GM12878 (cell line): ENCODE results near the gene ELN. TPM values are rescaled to one million over a fixed set of nuclear protein-coding genes. Genes with fewer than 3 reads are reported as not detected.

Experiments
- ATAC-seq: fragments of 200-7000 bp; cut with Tn5 transposase; 3 replicates; pipeline ENCODE4 v1.9.1; 2020; ENCODE audit warnings: mild to moderate bottlenecking, moderate library complexity
- BruUV-seq: library from RNA; stranded (reverse); fragments of 400-500 nt; replicated peaks from 2 replicates; lab custom pipeline; 2021; lab: Mats Ljungman, UMichigan
- CTCF ChIA-PET: fragments of 300-600 bp; sonication (Branson Sonifier 250); formaldehyde crosslinking; extraction: SDS; loops from one replicate; lab custom pipeline; 2021; ENCODE audit warnings: inconsistent platforms; lab: Yijun Ruan, JAX
- POLR2A ChIA-PET: fragments of 350-600 bp; formaldehyde crosslinking; extraction: SDS; loops from one replicate; lab custom pipeline; 2021; ENCODE audit warnings: inconsistent platforms; lab: Charles Lee
- RAD21 ChIA-PET: fragments of 300-600 bp; sonication (Branson Sonifier 250); formaldehyde crosslinking; loops from one replicate; lab custom pipeline; 2023; ENCODE audit warnings: antibody characterized with exemption; ENCODE audit not compliant: unreplicated experiment; lab: Charles Lee
- SMC1A ChIA-PET: fragments of 300-600 bp; sonication (Branson Sonifier 250); formaldehyde crosslinking; loops from one replicate; lab custom pipeline; 2023; ENCODE audit not compliant: unreplicated experiment, uncharacterized antibody; lab: Charles Lee
- DNase-seq: peaks from one replicate; pipeline ENCODE4 v3.0.0-alpha.2; 2011; ENCODE audit warnings: low read depth, low spot score
- FAIRE-seq: peaks from 3 replicates; lab custom pipeline; 2011; peaks lifted over from hg19 to GRCh38; lab: Jason Lieb, UNC
- H2AFZ ChIP-seq: 2 replicates; pipeline ENCODE4 v1.6.0; 2011; ENCODE audit warnings: low read depth, low read length, control low read depth; ENCODE audit not compliant: control insufficient read depth
- H3K27ac ChIP-seq: 2 replicates; pipeline ENCODE4 v1.5.1; 2011; ENCODE audit warnings: control low read depth; ENCODE audit not compliant: control insufficient read depth, insufficient read depth
- H3K27me3 ChIP-seq, 2 experiments: replicated peaks in 1 of 2; 2 replicates each; pipeline versions ENCODE4 v1.6.0 to v1.6.1; 2011; ENCODE audit warnings: low read length in 1 of 2; ENCODE audit not compliant: control insufficient read depth in 2 of 2, insufficient read depth in 2 of 2
- H3K36me3 ChIP-seq, 2 experiments: 2 replicates each; pipeline ENCODE4 v1.5.1; 2011; ENCODE audit warnings: low read length in 1 of 2; ENCODE audit not compliant: control insufficient read depth in 2 of 2, insufficient read depth in 2 of 2
- H3K4me1 ChIP-seq: 2 replicates; pipeline ENCODE4 v1.6.1; 2011; ENCODE audit warnings: mild to moderate bottlenecking, low read length, moderate library complexity, mixed read lengths; ENCODE audit not compliant: control insufficient read depth, insufficient read depth
- H3K4me2 ChIP-seq: 2 replicates; pipeline ENCODE4 v1.6.0; 2011; ENCODE audit warnings: control low read depth; ENCODE audit not compliant: control insufficient read depth, insufficient read depth
- H3K4me3 ChIP-seq: fragments of 200-600 bp; sonication (generic); 2 replicates; pipeline ENCODE4 v1.5.1; 2016
- H3K79me2 ChIP-seq: 2 replicates; pipeline ENCODE4 v1.6.0; 2011; ENCODE audit warnings: low read length; ENCODE audit not compliant: control insufficient read depth, insufficient read depth
- H3K9ac ChIP-seq: 2 replicates; pipeline ENCODE4 v1.8.0; 2011; ENCODE audit warnings: low read length, control low read depth, mixed read lengths; ENCODE audit not compliant: control insufficient read depth, insufficient read depth
- H3K9me3 ChIP-seq: replicated peaks from 3 replicates; pipeline ENCODE4 v1.5.1; 2011; ENCODE audit warnings: mild to moderate bottlenecking, low read length; ENCODE audit not compliant: control insufficient read depth, insufficient read depth
- H4K20me1 ChIP-seq: 2 replicates; pipeline ENCODE4 v1.6.0; 2011; ENCODE audit not compliant: control insufficient read depth, insufficient read depth
- BCL11A ChIP-seq: IDR thresholded peaks from 2 replicates; pipeline ENCODE4 v1.6.1; 2011; ENCODE audit warnings: low read depth, low read length
- DPF2 ChIP-seq: fragments of 450-650 bp; IDR thresholded peaks from 2 replicates; pipeline ENCODE4 v1.6.1; 2017; ENCODE audit warnings: mild to moderate bottlenecking
- HCFC1 ChIP-seq: fragments of 150-350 bp; IDR thresholded peaks from 2 replicates; pipeline ENCODE4 v1.6.1; 2014; ENCODE audit warnings: low read length
- POU2F2 ChIP-seq: IDR thresholded peaks from 3 replicates; pipeline ENCODE4 v1.6.1; 2011; ENCODE audit warnings: low read depth, mild to moderate bottlenecking, low read length, borderline replicate concordance
- SMAD1 ChIP-seq: fragments of 450-650 bp; IDR thresholded peaks from 2 replicates; pipeline ENCODE4 v1.6.1; 2018; ENCODE audit warnings: mild to moderate bottlenecking, low read depth; ENCODE audit not compliant: partially characterized antibody
- SMAD5 ChIP-seq: IDR thresholded peaks from 2 replicates; pipeline ENCODE4 v1.6.1; 2016; ENCODE audit warnings: antibody characterized with exemption, low read depth
- SRF ChIP-seq, 2 experiments: IDR thresholded peaks; 2 replicates each; pipeline ENCODE4 v1.6.1; 2011; ENCODE audit warnings: low read depth in 2 of 2, low read length in 2 of 2, mild to moderate bottlenecking in 1 of 2, moderate library complexity in 1 of 2
- STAT3 ChIP-seq: IDR thresholded peaks from 2 replicates; pipeline ENCODE4 v1.6.1; 2011; ENCODE audit warnings: low read depth, low read length, improper control_type of control experiment
- TCF3 ChIP-seq: IDR thresholded peaks from 2 replicates; pipeline ENCODE4 v1.6.1; 2012; ENCODE audit warnings: low read depth, mild to moderate bottlenecking, low read length, borderline replicate concordance; ENCODE audit not compliant: insufficient read depth
- ZNF217 ChIP-seq: fragments of 450-650 bp; IDR thresholded peaks from 2 replicates; pipeline ENCODE4 v1.6.1; 2017; ENCODE audit warnings: antibody characterized with exemption, mild to moderate bottlenecking
- ZNF24 ChIP-seq: fragments of 450-650 bp; IDR thresholded peaks from 2 replicates; pipeline ENCODE4 v1.6.1; 2017; ENCODE audit warnings: antibody characterized with exemption, mild to moderate bottlenecking
- ZSCAN29 ChIP-seq: fragments of 450-650 bp; IDR thresholded peaks from 2 replicates; pipeline ENCODE4 v1.6.1; 2017; ENCODE audit warnings: mild to moderate bottlenecking, moderate library complexity
- WGBS: methylation state at CpG from one replicate; pipeline ENCODE4 v1.1.6; 2016; ENCODE audit warnings: low lambda C conversion rate; ENCODE audit not compliant: insufficient replicate concordance, insufficient coverage; ENCODE audit errors: missing lambda C conversion rate; 5-methylcytosine and 5-hydroxymethylcytosine counted together
- in situ Hi-C: fragments of 300-500 bp; cut with MboI; formaldehyde crosslinking; loops from 9 replicates; pipeline ENCODE4 v1.14.3; 2018; ENCODE audit warnings: mixed read lengths
- intact Hi-C: fragments of 100-400 bp; cut with micrococcal nuclease; formaldehyde crosslinking; loops from one replicate; pipeline ENCODE4 v1.14.2; 2022; ENCODE audit not compliant: unreplicated experiment
- polyA plus RNA-seq, 11 experiments: library from polyadenylated mRNA; depleted of rRNA in 4 of 11; unstranded in 6 of 11; stranded (reverse) in 5 of 11; fragments of >200 nt; fragmentation: Nextera tagmentation in 4 of 11; fragmentation: Illumina TruSeq in 1 of 11; extraction: Ambion mirVana in 4 of 11; extraction: Trizol in 1 of 11; gene quantifications; 1 replicate in 1 of 11; 2 replicates in 10 of 11; pipeline versions ENCODE4 v1.2.1 to v1.2.3, GENCODE V29; 2011 to 2016; ENCODE audit warnings: inconsistent platforms in 2 of 11, missing spikeins in 2 of 11, low read depth in 1 of 11
- total RNA-seq, 4 experiments: library from RNA; depleted of rRNA in 3 of 4; stranded (reverse); fragments of >200 nt in 3 of 4; fragmentation: Illumina TruSeq in 1 of 4; extraction: Trizol in 1 of 4; gene quantifications; 2 replicates each; pipeline versions ENCODE4 v1.2.1 to v1.2.3, GENCODE V29; 2013 to 2021
- TF ChIP-seq, protein P1 (sequence below): fragments of 450-650 bp; IDR thresholded peaks from 2 replicates; pipeline ENCODE4 v1.6.1; 2016; ENCODE audit warnings: mild to moderate bottlenecking, moderate library complexity, borderline replicate concordance
- TF ChIP-seq, protein P2 (sequence below): fragments of 450-650 bp; IDR thresholded peaks from 2 replicates; pipeline ENCODE4 v1.6.1; 2017; ENCODE audit warnings: low read depth, mild to moderate bottlenecking, moderate library complexity
- TF ChIP-seq, protein P3 (sequence below): fragments of 450-650 bp; IDR thresholded peaks from 2 replicates; pipeline ENCODE4 v1.6.1; 2016; ENCODE audit warnings: mild to moderate bottlenecking

Gene ELN
- total and polyA plus RNA-seq, 10 of the 15 experiments (the other 5 are each of a cell fraction or from before 2014, with no cell fraction given): 0.08 to 0.27 (median 0.23) TPM; not detected in 7

DNA sequence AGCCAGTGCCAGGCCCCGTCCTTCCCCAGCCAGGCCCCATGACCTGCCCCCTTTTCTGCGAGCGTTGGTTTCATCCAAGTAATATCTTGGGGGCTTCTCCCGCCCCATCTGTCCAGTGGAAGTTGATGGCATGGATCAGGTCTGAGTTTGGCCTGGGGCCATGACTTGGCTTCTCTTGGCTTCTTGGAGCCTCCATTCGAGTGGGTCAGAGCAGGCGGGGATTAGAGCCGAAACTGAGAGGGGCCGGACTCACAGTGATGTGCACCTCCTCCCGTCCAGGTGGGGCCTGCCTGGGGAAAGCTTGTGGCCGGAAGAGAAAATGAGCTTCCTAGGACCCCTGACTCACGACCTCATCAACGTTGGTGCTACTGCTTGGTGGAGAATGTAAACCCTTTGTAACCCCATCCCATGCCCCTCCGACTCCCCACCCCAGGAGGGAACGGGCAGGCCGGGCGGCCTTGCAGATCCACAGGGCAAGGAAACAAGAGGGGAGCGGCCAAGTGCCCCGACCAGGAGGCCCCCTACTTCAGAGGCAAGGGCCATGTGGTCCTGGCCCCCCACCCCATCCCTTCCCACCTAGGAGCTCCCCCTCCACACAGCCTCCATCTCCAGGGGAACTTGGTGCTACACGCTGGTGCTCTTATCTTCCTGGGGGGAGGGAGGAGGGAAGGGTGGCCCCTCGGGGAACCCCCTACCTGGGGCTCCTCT is 40.6 kb downstream of the ELN start:
- Histone ChIP-seq H4K20me1 (no peaks in the 10 kb centered on the region), H3K9ac (no peak overlapping the region), H3K79me2 (no peaks in the 10 kb centered on the region), H3K4me3 (no peak overlapping the region), H3K4me1 (no peaks in the 10 kb centered on the region), H3K36me3 (no peaks in the 10 kb centered on the region; a peak in 1 of 4 replicates), H3K9me3 (no peaks in the 10 kb centered on the region), H2AFZ (no peak overlapping the region), H3K4me2 (no peak overlapping the region), H3K27ac (no peak overlapping the region), H3K27me3 (no peaks in the 10 kb centered on the region)
- ChIA-PET SMC1A (interaction anchor here (0.7 to 2.5 kb wide), 7 partner anchors 26 to 332 kb away, joined by 3 to 12 read pairs (median 5); no protein-coding TSS in a partner anchor), POLR2A (no interaction called here), CTCF (interaction anchor here (0.7 to 5.1 kb wide), 16 partner anchors 9 to 332 kb away, joined by 3 to 58 read pairs (median 4); no protein-coding TSS in a partner anchor), RAD21 (interaction anchor here (1.0 to 4.0 kb wide), 5 partner anchors 32 to 333 kb away, joined by 3 to 20 read pairs (median 9); no protein-coding TSS in a partner anchor)
- in situ Hi-C loops (no loop called here), intact Hi-C loops (loop anchor here (1.0 to 10.0 kb wide), 4 partner anchors 56 to 333 kb away; no protein-coding TSS in a partner anchor)
- DNase-seq (no peak), FAIRE-seq (no peak), ATAC-seq (no peak)
- WGBS: 53% methylated on average over 20 of the region's 20 CpGs
- no TSS peak for BruUV-seq
- TF ChIP-seq ZSCAN29 (no peak), SMAD1 (no peak), SRF (IDR thresholded peaks at IDR 0.05; ENCODE audit: low read depth in 2 of 2, low read length in 2 of 2) (no peak), BCL11A (no peak), ZNF217 (no peak), STAT3 (no peak), TCF3 (no peak), HCFC1 (no peak), DPF2 (no peak), POU2F2 (no peak), SMAD5 (no peak), ZNF24 (no peak)
- TF ChIP-seq, protein P1, sequence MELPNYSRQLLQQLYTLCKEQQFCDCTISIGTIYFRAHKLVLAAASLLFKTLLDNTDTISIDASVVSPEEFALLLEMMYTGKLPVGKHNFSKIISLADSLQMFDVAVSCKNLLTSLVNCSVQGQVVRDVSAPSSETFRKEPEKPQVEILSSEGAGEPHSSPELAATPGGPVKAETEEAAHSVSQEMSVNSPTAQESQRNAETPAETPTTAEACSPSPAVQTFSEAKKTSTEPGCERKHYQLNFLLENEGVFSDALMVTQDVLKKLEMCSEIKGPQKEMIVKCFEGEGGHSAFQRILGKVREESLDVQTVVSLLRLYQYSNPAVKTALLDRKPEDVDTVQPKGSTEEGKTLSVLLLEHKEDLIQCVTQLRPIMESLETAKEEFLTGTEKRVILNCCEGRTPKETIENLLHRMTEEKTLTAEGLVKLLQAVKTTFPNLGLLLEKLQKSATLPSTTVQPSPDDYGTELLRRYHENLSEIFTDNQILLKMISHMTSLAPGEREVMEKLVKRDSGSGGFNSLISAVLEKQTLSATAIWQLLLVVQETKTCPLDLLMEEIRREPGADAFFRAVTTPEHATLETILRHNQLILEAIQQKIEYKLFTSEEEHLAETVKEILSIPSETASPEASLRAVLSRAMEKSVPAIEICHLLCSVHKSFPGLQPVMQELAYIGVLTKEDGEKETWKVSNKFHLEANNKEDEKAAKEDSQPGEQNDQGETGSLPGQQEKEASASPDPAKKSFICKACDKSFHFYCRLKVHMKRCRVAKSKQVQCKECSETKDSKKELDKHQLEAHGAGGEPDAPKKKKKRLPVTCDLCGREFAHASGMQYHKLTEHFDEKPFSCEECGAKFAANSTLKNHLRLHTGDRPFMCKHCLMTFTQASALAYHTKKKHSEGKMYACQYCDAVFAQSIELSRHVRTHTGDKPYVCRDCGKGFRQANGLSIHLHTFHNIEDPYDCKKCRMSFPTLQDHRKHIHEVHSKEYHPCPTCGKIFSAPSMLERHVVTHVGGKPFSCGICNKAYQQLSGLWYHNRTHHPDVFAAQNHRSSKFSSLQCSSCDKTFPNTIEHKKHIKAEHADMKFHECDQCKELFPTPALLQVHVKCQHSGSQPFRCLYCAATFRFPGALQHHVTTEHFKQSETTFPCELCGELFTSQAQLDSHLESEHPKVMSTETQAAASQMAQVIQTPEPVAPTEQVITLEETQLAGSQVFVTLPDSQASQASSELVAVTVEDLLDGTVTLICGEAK: no peak
- TF ChIP-seq, protein P2, sequence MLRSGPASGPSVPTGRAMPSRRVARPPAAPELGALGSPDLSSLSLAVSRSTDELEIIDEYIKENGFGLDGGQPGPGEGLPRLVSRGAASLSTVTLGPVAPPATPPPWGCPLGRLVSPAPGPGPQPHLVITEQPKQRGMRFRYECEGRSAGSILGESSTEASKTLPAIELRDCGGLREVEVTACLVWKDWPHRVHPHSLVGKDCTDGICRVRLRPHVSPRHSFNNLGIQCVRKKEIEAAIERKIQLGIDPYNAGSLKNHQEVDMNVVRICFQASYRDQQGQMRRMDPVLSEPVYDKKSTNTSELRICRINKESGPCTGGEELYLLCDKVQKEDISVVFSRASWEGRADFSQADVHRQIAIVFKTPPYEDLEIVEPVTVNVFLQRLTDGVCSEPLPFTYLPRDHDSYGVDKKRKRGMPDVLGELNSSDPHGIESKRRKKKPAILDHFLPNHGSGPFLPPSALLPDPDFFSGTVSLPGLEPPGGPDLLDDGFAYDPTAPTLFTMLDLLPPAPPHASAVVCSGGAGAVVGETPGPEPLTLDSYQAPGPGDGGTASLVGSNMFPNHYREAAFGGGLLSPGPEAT: no peak
- TF ChIP-seq, protein P3, sequence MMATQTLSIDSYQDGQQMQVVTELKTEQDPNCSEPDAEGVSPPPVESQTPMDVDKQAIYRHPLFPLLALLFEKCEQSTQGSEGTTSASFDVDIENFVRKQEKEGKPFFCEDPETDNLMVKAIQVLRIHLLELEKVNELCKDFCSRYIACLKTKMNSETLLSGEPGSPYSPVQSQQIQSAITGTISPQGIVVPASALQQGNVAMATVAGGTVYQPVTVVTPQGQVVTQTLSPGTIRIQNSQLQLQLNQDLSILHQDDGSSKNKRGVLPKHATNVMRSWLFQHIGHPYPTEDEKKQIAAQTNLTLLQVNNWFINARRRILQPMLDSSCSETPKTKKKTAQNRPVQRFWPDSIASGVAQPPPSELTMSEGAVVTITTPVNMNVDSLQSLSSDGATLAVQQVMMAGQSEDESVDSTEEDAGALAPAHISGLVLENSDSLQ: no peak
